ENCODE results near the gene VPS33B. TPM values are rescaled to one million over a fixed set of nuclear protein-coding genes. Genes with fewer than 3 reads are reported as not detected.

The VPS33B gene
- total RNA-seq, 1 experiment from 2014 or later = 16.3 TPM

DNA sequence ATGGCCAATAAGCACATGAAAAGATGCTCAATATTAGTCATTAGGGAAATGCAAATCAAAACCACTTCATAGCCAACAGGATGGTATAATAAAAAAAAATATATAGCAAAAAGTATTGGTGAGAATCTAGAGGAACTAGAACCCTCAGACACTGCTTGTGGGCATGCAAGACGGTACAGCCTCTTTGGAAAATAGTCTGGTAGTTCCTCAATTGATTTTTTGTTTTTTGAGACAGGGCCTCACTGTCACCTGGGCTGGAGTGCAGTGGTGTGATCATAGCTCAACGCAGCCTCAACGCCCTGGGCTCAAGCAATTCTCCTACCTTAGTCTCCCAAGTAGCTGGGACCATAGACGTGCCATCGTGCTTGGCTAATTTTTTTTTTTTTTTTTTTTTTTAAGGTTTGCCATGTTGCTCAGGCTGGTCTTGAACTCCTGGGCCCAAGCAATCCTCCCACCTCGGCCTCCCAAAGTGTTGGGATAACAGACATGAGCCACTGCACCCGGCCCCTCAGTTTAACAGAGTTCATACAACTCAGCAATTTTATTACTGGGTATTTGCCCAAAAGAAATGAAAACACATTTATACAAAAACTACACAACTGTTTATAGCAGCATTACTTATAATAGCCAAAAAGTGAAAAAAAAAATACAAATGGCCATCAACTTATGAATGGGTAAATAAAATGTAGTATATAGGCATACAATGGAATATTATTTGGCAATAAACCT lies 33.2 kb downstream of the VPS33B start:
- no peak overlapping the region for H4K5ac ChIP-seq (ENCODE audit: insufficient read length, low read depth, low read length)
- no peak for DNase-seq
- no peak overlapping the region for H2BK15ac ChIP-seq (ENCODE audit: low read depth, low read length)
- no peak overlapping the region for H3K4me3 Mint-ChIP-seq
- H3K56ac ChIP-seq (ENCODE audit: insufficient read length, low read depth, low read length) = no peak overlapping the region
- H3K27me3 Mint-ChIP-seq (ENCODE audit: low read depth) = peaks cover under 1% of the 10 kb centered on the region; the same call in 1 of the 2 replicates
- H3K9me3 Mint-ChIP-seq = peaks cover 0 to under 1% of the 10 kb centered on the region in 2 experiments; a peak in 2 of 5 replicates
- peaks cover 26 to 31% of the 10 kb centered on the region in 2 experiments for H3K4me1 Mint-ChIP-seq
- H3K14ac ChIP-seq (ENCODE audit: insufficient read depth, low read length) = no peak overlapping the region
- H2BK120ac ChIP-seq (ENCODE audit: low read depth, low read length, poor library complexity, severe bottlenecking) = no peak overlapping the region
- H4K20me1 ChIP-seq (ENCODE audit: control insufficient read depth, insufficient read depth, insufficient read length) = no peaks in the 10 kb centered on the region
- H2AK5ac ChIP-seq (ENCODE audit: insufficient read length, low read length) = no peak overlapping the region
- no peak overlapping the region for H4K91ac ChIP-seq (ENCODE audit: insufficient read length, low read depth, low read length)
- H3K27ac ChIP-seq (ENCODE audit: insufficient read length, low read depth, low read length) = no peak overlapping the region
- no peak overlapping the region for H3K9ac ChIP-seq (ENCODE audit: extremely low read depth, insufficient read length, low read length)
- no peak overlapping the region for H3T11ph ChIP-seq (ENCODE audit: low read length)
- H3K9me3 ChIP-seq (ENCODE audit: control insufficient read depth, low read depth, low read length) = no peaks in the 10 kb centered on the region
- peaks cover 3% of the 10 kb centered on the region for H3K23me2 ChIP-seq (ENCODE audit: insufficient read length, low read depth, low read length, poor library complexity, severe bottlenecking)
- no peak overlapping the region for H3K4ac ChIP-seq (ENCODE audit: low read depth, low read length)
- no CpG with 5 or more reads among the region's 7 CpGs for WGBS (ENCODE audit: extremely low coverage, insufficient read length, low lambda C conversion rate)
- no peak overlapping the region for H3K23ac ChIP-seq (ENCODE audit: insufficient read length, low read depth, low read length)
- H3K27me3 ChIP-seq (ENCODE audit: insufficient read depth, low read length) = no peaks in the 10 kb centered on the region
- no peak overlapping the region for H3K18ac ChIP-seq (ENCODE audit: insufficient read length, low read depth, low read length)
- H2BK20ac ChIP-seq (ENCODE audit: low read depth, low read length, poor library complexity, severe bottlenecking) = no peak overlapping the region
- H2AFZ ChIP-seq (ENCODE audit: low read length) = no peak overlapping the region
- H2BK5ac ChIP-seq (ENCODE audit: insufficient read length, low read length) = no peak overlapping the region
- peaks cover 4 to 13% (median 7%) of the 10 kb centered on the region in 3 experiments for H3K36me3 Mint-ChIP-seq (ENCODE audit: insufficient read depth in 1 of 3, low read depth in 3 of 3)
- H3K79me1 ChIP-seq (ENCODE audit: insufficient read depth, low read depth, low read length, poor library complexity, severe bottlenecking) = peaks cover 17% of the 10 kb centered on the region
- TF ChIP-seq, protein P1, sequence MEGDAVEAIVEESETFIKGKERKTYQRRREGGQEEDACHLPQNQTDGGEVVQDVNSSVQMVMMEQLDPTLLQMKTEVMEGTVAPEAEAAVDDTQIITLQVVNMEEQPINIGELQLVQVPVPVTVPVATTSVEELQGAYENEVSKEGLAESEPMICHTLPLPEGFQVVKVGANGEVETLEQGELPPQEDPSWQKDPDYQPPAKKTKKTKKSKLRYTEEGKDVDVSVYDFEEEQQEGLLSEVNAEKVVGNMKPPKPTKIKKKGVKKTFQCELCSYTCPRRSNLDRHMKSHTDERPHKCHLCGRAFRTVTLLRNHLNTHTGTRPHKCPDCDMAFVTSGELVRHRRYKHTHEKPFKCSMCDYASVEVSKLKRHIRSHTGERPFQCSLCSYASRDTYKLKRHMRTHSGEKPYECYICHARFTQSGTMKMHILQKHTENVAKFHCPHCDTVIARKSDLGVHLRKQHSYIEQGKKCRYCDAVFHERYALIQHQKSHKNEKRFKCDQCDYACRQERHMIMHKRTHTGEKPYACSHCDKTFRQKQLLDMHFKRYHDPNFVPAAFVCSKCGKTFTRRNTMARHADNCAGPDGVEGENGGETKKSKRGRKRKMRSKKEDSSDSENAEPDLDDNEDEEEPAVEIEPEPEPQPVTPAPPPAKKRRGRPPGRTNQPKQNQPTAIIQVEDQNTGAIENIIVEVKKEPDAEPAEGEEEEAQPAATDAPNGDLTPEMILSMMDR (conservative IDR thresholded peaks at IDR 0.05) = no peak
- no peak overlapping the region for H2BK12ac ChIP-seq (ENCODE audit: insufficient read length, low read depth, low read length)
- 0 out of 7 replicates have a peak overlapping the region, but pooled peaks of 1 of the 3 experiments have one; percentile 27 for H3K27ac Mint-ChIP-seq
- H3K79me2 ChIP-seq (ENCODE audit: insufficient read depth, low read length) = peaks cover 59% of the 10 kb centered on the region
- H4K8ac ChIP-seq (replicated peaks; ENCODE audit: insufficient read length, low read depth, low read length) = no peak overlapping the region
- no peaks in the 10 kb centered on the region for H3K4me1 ChIP-seq (ENCODE audit: insufficient read depth, low read length)
- H3K4me2 ChIP-seq (ENCODE audit: insufficient read depth, insufficient read length, low read length) = no peak overlapping the region

Measured in H9 (cell line).